Mucosa of descending colon (tissue), 3 donors: Measurements from ENCODE around the gene ACAD9. TPM values are rescaled to one million over a fixed set of nuclear protein-coding genes. Genes with fewer than 3 reads are reported as not detected.

ENCODE experiments used
- ATAC-seq: fragments of 200-7000 bp; cut with Tn5 transposase; one replicate; pipeline ENCODE4 v1.9.1; 2020; ENCODE audit warnings: mild to moderate bottlenecking, moderate library complexity
- DNase-seq, 3 donors: peaks; one replicate each; pipeline ENCODE4 v3.0.0-alpha.2; 2020
- H3K36me3 ChIP-seq: fragments of 200-600 bp; one replicate; pipeline ENCODE4 v1.8.0; 2021; ENCODE audit warnings: low read depth, mild to moderate bottlenecking
- H3K4me1 ChIP-seq: fragments of 200-600 bp; one replicate; pipeline ENCODE4 v1.8.0; 2021; ENCODE audit warnings: low read depth, mild to moderate bottlenecking
- H3K4me3 ChIP-seq: fragments of 200-600 bp; one replicate; pipeline ENCODE4 v1.8.0; 2021; ENCODE audit warnings: mild to moderate bottlenecking
- H3K9me3 ChIP-seq: fragments of 200-600 bp; one replicate; pipeline ENCODE4 v1.8.0; 2021; ENCODE audit warnings: mild to moderate bottlenecking
- CTCF ChIP-seq: fragments of 200-600 bp; IDR thresholded peaks from one replicate; pipeline ENCODE4 v1.8.0; 2022; ENCODE audit warnings: antibody characterized with exemption, mild to moderate bottlenecking
- intact Hi-C, 2 donors: fragments of 100-400 bp; cut with DNase I in 1 of 2; cut with micrococcal nuclease in 1 of 2; formaldehyde crosslinking; loops; one replicate each; pipeline versions ENCODE4 v1.11.0 to v1.11.1; 2022; cut with DNase I, micrococcal nuclease
- total RNA-seq, 3 donors: library from RNA; stranded (reverse); fragmentation: NEBNext Ultra II Directional in 2 of 3; extraction: Animal tissue kit (Norgen Biotek cat#: 25700) in 2 of 3; gene quantifications; one replicate each; pipeline versions ENCODE4 v1.2.1 to v1.2.4, GENCODE V29; 2021 to 2023
- donor health status: DM: no; HTN: no; CAD: no; lungs with moderate emphysema.
- donor health status: DM: no; HTN: no; CAD: no.
- donor health status: DM: no; HTN: yes; CAD: no.

Gene ACAD9
- total RNA-seq, 3 donors from 2014 or later: 42.7 to 43.9 (median 43.8) TPM

GRCh38 chr3:128949158-128949557 lies 69.7 kb downstream of the ACAD9 start:
- H3K4me1 ChIP-seq: no peaks in the 10 kb centered on the region
- TF ChIP-seq CTCF: no peak
- no peaks in the 10 kb centered on the region for H3K36me3 ChIP-seq
- DNase-seq (no peak), ATAC-seq (no peak)
- intact Hi-C loops: no loop called here
- no peaks in the 10 kb centered on the region for H3K9me3 ChIP-seq
- H3K4me3 ChIP-seq: no peak overlapping the region

GRCh38 chr3:128950223-128950938 lies 71.0 kb downstream of the ACAD9 start:
- Histone ChIP-seq H3K9me3 (no peaks in the 10 kb centered on the region), H3K36me3 (no peaks in the 10 kb centered on the region), H3K4me1 (no peaks in the 10 kb centered on the region), H3K4me3 (no peak overlapping the region)
- no peak for DNase-seq
- no peak for TF ChIP-seq CTCF
- intact Hi-C loops: no loop called here
- ATAC-seq: peak; percentile 32

- Histone ChIP-seq H3K36me3 (no peaks in the 10 kb centered on the region), H3K4me3 (no peak overlapping the region), H3K9me3 (peaks cover 5% of the 10 kb centered on the region), H3K4me1 (no peaks in the 10 kb centered on the region)
- intact Hi-C loops: no loop called here
- no peak for DNase-seq
- ATAC-seq: no peak
- no peak for TF ChIP-seq CTCF
Observed at GRCh38 chr3:128956440-128956839, 77.0 kb downstream of the ACAD9 start.

Other genes with a start within 250 kb of the ACAD9 start
- gene RPN1, start 228.8 kb upstream of the ACAD9 start, total RNA-seq: 100 to 1,000 TPM; 130 to 219 (median 166) TPM
- gene RAB7A, start 153.4 kb upstream of the ACAD9 start, total RNA-seq: 100 to 1,000 TPM; 237 to 302 (median 265) TPM
- 1 to 10 TPM; 1.1 to 1.5 (median 1.3) TPM for gene CFAP92, start 114.5 kb downstream of the ACAD9 start, total RNA-seq
- 10 to 100 TPM in 1 of 3 donors, 1 to 10 TPM in 2; 1.8 to 12.0 (median 3.6) TPM for gene EFCC1, start 121.7 kb downstream of the ACAD9 start, total RNA-seq
- gene GP9, start 181.2 kb downstream of the ACAD9 start, total RNA-seq: under 1 TPM in 1 of 3 donors, not detected in 2; 0.90 TPM
- 10 to 100 TPM; 17.4 to 32.0 (median 30.5) TPM for gene RAB43, start 242.2 kb downstream of the ACAD9 start, total RNA-seq